Stimulated activated CD8-positive, alpha-beta memory T cell treated with anti-CD3 and anti-CD28 coated beads, Interleukin-2, amount 100 ng/mL, for 48 hours (primary cell): ENCODE measurements around the gene SMAD6.

Experiments used
- DNase-seq, 2 donors: peaks; one replicate each; pipeline ENCODE4 v3.0.0-alpha.2; 2020; ENCODE audit warnings: low read depth in 2 of 2

SMAD6 gene

GRCh38 chr15:66758844-66759243 is 56.8 kb downstream of the SMAD6 start:
- DNase-seq, result no peak

GRCh38 chr15:66760097-66760967 is 58.3 kb downstream of the SMAD6 start:
- no peak for DNase-seq

- DNase-seq, result no peak
Measured at GRCh38 chr15:66760968-66761725, 59.1 kb downstream of the SMAD6 start.

- no peak for DNase-seq
Measured at GRCh38 chr15:66761726-66762595, 59.9 kb downstream of the SMAD6 start.

- DNase-seq, result no peak
Measured at GRCh38 chr15:66763186-66764071, 61.4 kb downstream of the SMAD6 start.

GRCh38 chr15:66764072-66764786 is 62.2 kb downstream of the SMAD6 start:
- DNase-seq, result no peak

GRCh38 chr15:66765478-66766281 is 63.6 kb downstream of the SMAD6 start:
- no peak for DNase-seq

GRCh38 chr15:66766282-66767230 is 64.5 kb downstream of the SMAD6 start:
- no peak for DNase-seq

- no peak for DNase-seq
Measured at GRCh38 chr15:66767240-66767659, 65.2 kb downstream of the SMAD6 start.

- DNase-seq, result no peak
Measured at GRCh38 chr15:66768987-66769386, 67.0 kb downstream of the SMAD6 start.

- DNase-seq, result no peak
Measured at GRCh38 chr15:66770518-66771350, 68.7 kb downstream of the SMAD6 start.

- DNase-seq, result no peak
Measured at GRCh38 chr15:66771351-66771650, 69.3 kb downstream of the SMAD6 start.

GRCh38 chr15:66772604-66773128 is 70.6 kb downstream of the SMAD6 start:
- no peak for DNase-seq

GRCh38 chr15:66773129-66773873 is 71.3 kb downstream of the SMAD6 start:
- no peak for DNase-seq

GRCh38 chr15:66774001-66774814 is 72.2 kb downstream of the SMAD6 start:
- peak in 1 of 2 donors; percentile 32 for DNase-seq
